ENCODE measurements around the gene GLIPR1L2. TPM values are rescaled to one million over a fixed set of nuclear protein-coding genes. Genes with fewer than 3 reads are reported as not detected.
"Not testable (repeated sequence)": the region's sequence is repeated elsewhere in the genome, so short reads cannot be mapped to it uniquely, and the experiment has no call there.

The GLIPR1L2 gene
- total and polyA plus RNA-seq, 2 experiments from 2014 or later, result 0.08 TPM; not detected in 1

GRCh38 chr12:75345531-75345930 is 45.4 kb upstream of the GLIPR1L2 start:
- Histone ChIP-seq H3K79me2 (replicated peaks; ENCODE audit: insufficient read depth) (no peaks in the 10 kb centered on the region), H3K9me2 (ENCODE audit: insufficient read depth) (no peaks in the 10 kb centered on the region; the same call in 1 of the 2 replicates), H3F3A (replicated peaks; ENCODE audit: low read depth) (no peaks in the 10 kb centered on the region), H4K20me1 (replicated peaks; ENCODE audit: insufficient read depth) (no peaks in the 10 kb centered on the region), H2AFZ (no peak overlapping the region), H3K36me3 (ENCODE audit: insufficient read depth) (no peaks in the 10 kb centered on the region), H3K4me2 (no peak overlapping the region), H3K27ac (ENCODE audit: low read depth) (no peak overlapping the region), H3K4me3 (no peak overlapping the region), H3K4me1 (ENCODE audit: insufficient read depth) (no peaks in the 10 kb centered on the region), H3K27me3 (ENCODE audit: insufficient read depth) (no peaks in the 10 kb centered on the region)
- Mint-ChIP-seq H3K4me3 (no peak overlapping the region), H3K9me3 (no peaks in the 10 kb centered on the region), H3K27me3 (ENCODE audit: insufficient read depth, low read depth, poor library complexity) (no peaks in the 10 kb centered on the region), H3K27ac (no peak overlapping the region), H3K36me3 (ENCODE audit: low read depth) (no peaks in the 10 kb centered on the region), H3K4me1 (no peaks in the 10 kb centered on the region)
- TF ChIP-seq EZH2phosphoT487 (IDR thresholded peaks at IDR 0.05; ENCODE audit: unreplicated experiment) (no peak), JUNB (IDR thresholded peaks at IDR 0.05; ENCODE audit: unreplicated experiment) (no peak), ZNF331 (CRISPR knock-in tag; IDR thresholded peaks at IDR 0.05; ENCODE audit: low read depth) (no peak), CTCF (conservative IDR thresholded peaks at IDR 0.05; ENCODE audit: low read depth in 2 of 2) (no peak), NANOG (IDR thresholded peaks at IDR 0.05; ENCODE audit: borderline replicate concordance) (no peak), CREB1 (CRISPR knock-in tag; IDR thresholded peaks at IDR 0.05; ENCODE audit: low read depth) (no peak), REST (IDR thresholded peaks at IDR 0.05; ENCODE audit: unreplicated experiment) (no peak), EZH2 (IDR thresholded peaks at IDR 0.05; ENCODE audit: low read depth, unreplicated experiment) (no peak), ZNF462 (CRISPR knock-in tag; IDR thresholded peaks at IDR 0.05) (no peak), STAT1 (IDR thresholded peaks at IDR 0.05; ENCODE audit: unreplicated experiment) (no peak)
- no peak for DNase-seq (ENCODE audit: low spot score)
- ATAC-seq, result no peak

- not testable (repeated sequence) for H3K27me3 Mint-ChIP-seq (ENCODE audit: insufficient read depth, low read depth, poor library complexity); H3K4me3 ChIP-seq; H3K4me2 ChIP-seq; H3K9me2 ChIP-seq (ENCODE audit: insufficient read depth); H4K20me1 ChIP-seq (replicated peaks; ENCODE audit: insufficient read depth); H3K27ac ChIP-seq (ENCODE audit: low read depth); H3F3A ChIP-seq (replicated peaks; ENCODE audit: low read depth); H3K36me3 ChIP-seq (ENCODE audit: insufficient read depth); DNase-seq (ENCODE audit: low spot score); H3K4me1 Mint-ChIP-seq; H2AFZ ChIP-seq; H3K27ac Mint-ChIP-seq; ATAC-seq; H3K4me1 ChIP-seq (ENCODE audit: insufficient read depth); H3K4me3 Mint-ChIP-seq; H3K9me3 Mint-ChIP-seq; H3K27me3 ChIP-seq (ENCODE audit: insufficient read depth); H3K36me3 Mint-ChIP-seq (ENCODE audit: low read depth); H3K79me2 ChIP-seq (replicated peaks; ENCODE audit: insufficient read depth)
These were observed 44.7 kb upstream of the GLIPR1L2 start for GRCh38 chr12:75346215-75346614.

All from GM23338 (cell line).